ENCODE measurements around the gene MESP1. TPM values are rescaled to one million over a fixed set of nuclear protein-coding genes. Genes with fewer than 3 reads are reported as not detected.

MESP1 gene
- total and polyA plus RNA-seq, 10 of the 15 experiments (the other 5 are each of a cell fraction or from before 2014, with no cell fraction given), result 0.04 to 1.1 (median 0.57) TPM; not detected in 2

DNA sequence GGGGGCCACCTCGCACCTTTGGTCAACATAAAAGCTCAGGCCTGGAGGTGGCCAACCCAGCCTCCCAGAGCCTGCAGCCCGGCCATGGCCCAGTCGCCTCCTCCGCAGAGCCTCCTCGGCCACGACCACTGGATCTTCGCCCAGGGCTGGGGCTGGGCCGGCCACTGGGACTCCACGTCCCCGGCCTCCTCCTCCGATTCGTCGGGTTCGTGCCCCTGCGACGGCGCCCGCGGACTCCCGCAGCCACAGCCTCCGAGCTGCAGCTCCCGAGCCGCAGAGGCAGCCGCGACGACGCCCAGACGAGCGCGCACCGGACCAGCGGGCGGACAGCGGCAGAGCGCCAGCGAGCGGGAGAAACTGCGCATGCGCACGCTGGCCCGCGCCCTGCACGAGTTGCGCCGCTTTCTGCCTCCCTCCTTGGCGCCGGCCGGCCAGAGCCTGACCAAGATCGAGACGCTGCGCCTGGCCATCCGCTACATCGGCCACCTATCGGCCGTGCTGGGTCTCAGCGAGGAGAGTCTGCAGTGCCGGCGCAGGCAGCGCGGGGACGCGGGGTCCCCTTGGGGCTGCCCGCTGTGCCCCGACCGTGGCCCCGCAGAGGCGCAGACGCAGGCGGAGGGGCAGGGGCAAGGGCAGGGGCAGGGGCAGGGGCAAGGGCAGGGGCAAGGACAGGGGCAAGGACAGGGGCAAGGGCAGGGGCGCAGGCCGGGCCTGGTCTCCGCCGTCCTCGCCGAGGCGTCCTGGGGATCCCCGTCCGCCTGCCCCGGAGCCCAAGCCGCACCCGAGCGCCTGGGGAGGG lies 25.4 kb upstream of the MESP1 start, which contains the start of gene MESP2:
Gene MESP2 (plus strand): TSS at position 59 of the 799 bp plus-strand sequence. CDS start 26 bp downstream, at position 85.
- ChIA-PET CTCF (interaction anchor here (0.6 to 7.0 kb wide), 3 partner anchors 15 to 660 kb away, joined by 3 to 40 read pairs (median 9); no protein-coding TSS in a partner anchor), POLR2A (no interaction called here), SMC1A (ENCODE audit: uncharacterized antibody, unreplicated experiment) (no interaction called here), RAD21 (ENCODE audit: unreplicated experiment) (interaction anchor here (1.2 kb wide), 1 partner anchor 26 kb away, joined by 3 read pairs; no protein-coding TSS in a partner anchor)
- Histone ChIP-seq H2AFZ (ENCODE audit: control insufficient read depth, low read depth, low read length) (peak within 1 kb of the TSS; percentile 94), H3K36me3 (ENCODE audit: control insufficient read depth in 2 of 2, insufficient read depth in 2 of 2, low read length in 1 of 2) (no peaks in the 10 kb centered on the region), H3K4me1 (ENCODE audit: control insufficient read depth, insufficient read depth, low read length) (peaks cover 21% of the 10 kb centered on the region), H4K20me1 (ENCODE audit: control insufficient read depth, insufficient read depth) (no peaks in the 10 kb centered on the region), H3K9me3 (replicated peaks; ENCODE audit: control insufficient read depth, insufficient read depth, low read length) (no peaks in the 10 kb centered on the region), H3K4me3 (peak within 1 kb of the TSS; percentile 57; the same call in 1 of the 2 replicates), H3K79me2 (ENCODE audit: control insufficient read depth, insufficient read depth, low read length) (no peaks in the 10 kb centered on the region), H3K9ac (ENCODE audit: control insufficient read depth, insufficient read depth, low read length) (no peak within 1 kb of the TSS; the same call in 1 of the 2 replicates), H3K4me2 (ENCODE audit: control insufficient read depth, insufficient read depth) (peak within 1 kb of the TSS; percentile 92), H3K27ac (ENCODE audit: control insufficient read depth, insufficient read depth) (no peak within 1 kb of the TSS), H3K27me3 (replicated peaks in 1 of 2; ENCODE audit: control insufficient read depth in 2 of 2, insufficient read depth in 2 of 2, low read length in 1 of 2) (no peaks in the 10 kb centered on the region)
- DNase-seq (ENCODE audit: low read depth, low spot score) (no peak), ATAC-seq (peak; percentile 88), FAIRE-seq (peak; percentile 84)
- intact Hi-C loops (cut with micrococcal nuclease; ENCODE audit: unreplicated experiment), result no loop called here
- no TSS peak for BruUV-seq (replicated peaks)
- 16% methylated on average over 70 of the region's 82 CpGs for WGBS (ENCODE audit: insufficient coverage, insufficient replicate concordance, low lambda C conversion rate, missing lambda C conversion rate)
- in situ Hi-C loops (cut with MboI), result no loop called here
- TF ChIP-seq NFXL1 (IDR thresholded peaks at IDR 0.05; ENCODE audit: borderline replicate concordance) (peak; percentile 42; the same call in 1 of the 2 replicates), YBX1 (IDR thresholded peaks at IDR 0.05) (no peak), BHLHE40 (IDR thresholded peaks at IDR 0.05; ENCODE audit: borderline replicate concordance in 1 of 2, low read depth in 2 of 2, low read length in 1 of 2) (peak in 1 of 2 experiments; percentile 67; a peak in 2 of 4 replicates), GATAD2B (conservative IDR thresholded peaks at IDR 0.05; ENCODE audit: low read depth) (no peak), LARP7 (IDR thresholded peaks at IDR 0.05) (peak; percentile 44; the same call in 1 of the 2 replicates), NRF1 (conservative IDR thresholded peaks at IDR 0.05; ENCODE audit: low read depth, low read length) (peak; percentile 51), FOS (IDR thresholded peaks at IDR 0.05; ENCODE audit: borderline replicate concordance, extremely low read depth, insufficient read length) (no peak), MTA2 (IDR thresholded peaks at IDR 0.05; ENCODE audit: low read depth) (no peak), POLR2AphosphoS5 (IDR thresholded peaks at IDR 0.05; ENCODE audit: low read length) (no peak), DPF2 (IDR thresholded peaks at IDR 0.05) (peak; percentile 22; the same call in 1 of the 2 replicates)
- TF ChIP-seq, protein P1, sequence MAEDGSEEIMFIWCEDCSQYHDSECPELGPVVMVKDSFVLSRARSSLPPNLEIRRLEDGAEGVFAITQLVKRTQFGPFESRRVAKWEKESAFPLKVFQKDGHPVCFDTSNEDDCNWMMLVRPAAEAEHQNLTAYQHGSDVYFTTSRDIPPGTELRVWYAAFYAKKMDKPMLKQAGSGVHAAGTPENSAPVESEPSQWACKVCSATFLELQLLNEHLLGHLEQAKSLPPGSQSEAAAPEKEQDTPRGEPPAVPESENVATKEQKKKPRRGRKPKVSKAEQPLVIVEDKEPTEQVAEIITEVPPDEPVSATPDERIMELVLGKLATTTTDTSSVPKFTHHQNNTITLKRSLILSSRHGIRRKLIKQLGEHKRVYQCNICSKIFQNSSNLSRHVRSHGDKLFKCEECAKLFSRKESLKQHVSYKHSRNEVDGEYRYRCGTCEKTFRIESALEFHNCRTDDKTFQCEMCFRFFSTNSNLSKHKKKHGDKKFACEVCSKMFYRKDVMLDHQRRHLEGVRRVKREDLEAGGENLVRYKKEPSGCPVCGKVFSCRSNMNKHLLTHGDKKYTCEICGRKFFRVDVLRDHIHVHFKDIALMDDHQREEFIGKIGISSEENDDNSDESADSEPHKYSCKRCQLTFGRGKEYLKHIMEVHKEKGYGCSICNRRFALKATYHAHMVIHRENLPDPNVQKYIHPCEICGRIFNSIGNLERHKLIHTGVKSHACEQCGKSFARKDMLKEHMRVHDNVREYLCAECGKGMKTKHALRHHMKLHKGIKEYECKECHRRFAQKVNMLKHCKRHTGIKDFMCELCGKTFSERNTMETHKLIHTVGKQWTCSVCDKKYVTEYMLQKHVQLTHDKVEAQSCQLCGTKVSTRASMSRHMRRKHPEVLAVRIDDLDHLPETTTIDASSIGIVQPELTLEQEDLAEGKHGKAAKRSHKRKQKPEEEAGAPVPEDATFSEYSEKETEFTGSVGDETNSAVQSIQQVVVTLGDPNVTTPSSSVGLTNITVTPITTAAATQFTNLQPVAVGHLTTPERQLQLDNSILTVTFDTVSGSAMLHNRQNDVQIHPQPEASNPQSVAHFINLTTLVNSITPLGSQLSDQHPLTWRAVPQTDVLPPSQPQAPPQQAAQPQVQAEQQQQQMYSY (CRISPR knock-in tag; IDR thresholded peaks at IDR 0.05), result no peak
- TF ChIP-seq, protein P2, sequence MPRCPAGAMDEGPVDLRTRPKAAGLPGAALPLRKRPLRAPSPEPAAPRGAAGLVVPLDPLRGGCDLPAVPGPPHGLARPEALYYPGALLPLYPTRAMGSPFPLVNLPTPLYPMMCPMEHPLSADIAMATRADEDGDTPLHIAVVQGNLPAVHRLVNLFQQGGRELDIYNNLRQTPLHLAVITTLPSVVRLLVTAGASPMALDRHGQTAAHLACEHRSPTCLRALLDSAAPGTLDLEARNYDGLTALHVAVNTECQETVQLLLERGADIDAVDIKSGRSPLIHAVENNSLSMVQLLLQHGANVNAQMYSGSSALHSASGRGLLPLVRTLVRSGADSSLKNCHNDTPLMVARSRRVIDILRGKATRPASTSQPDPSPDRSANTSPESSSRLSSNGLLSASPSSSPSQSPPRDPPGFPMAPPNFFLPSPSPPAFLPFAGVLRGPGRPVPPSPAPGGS (IDR thresholded peaks at IDR 0.05; ENCODE audit: borderline replicate concordance, insufficient read depth, low read depth, low read length, poor library complexity, severe bottlenecking), result no peak
- TF ChIP-seq, protein P3, sequence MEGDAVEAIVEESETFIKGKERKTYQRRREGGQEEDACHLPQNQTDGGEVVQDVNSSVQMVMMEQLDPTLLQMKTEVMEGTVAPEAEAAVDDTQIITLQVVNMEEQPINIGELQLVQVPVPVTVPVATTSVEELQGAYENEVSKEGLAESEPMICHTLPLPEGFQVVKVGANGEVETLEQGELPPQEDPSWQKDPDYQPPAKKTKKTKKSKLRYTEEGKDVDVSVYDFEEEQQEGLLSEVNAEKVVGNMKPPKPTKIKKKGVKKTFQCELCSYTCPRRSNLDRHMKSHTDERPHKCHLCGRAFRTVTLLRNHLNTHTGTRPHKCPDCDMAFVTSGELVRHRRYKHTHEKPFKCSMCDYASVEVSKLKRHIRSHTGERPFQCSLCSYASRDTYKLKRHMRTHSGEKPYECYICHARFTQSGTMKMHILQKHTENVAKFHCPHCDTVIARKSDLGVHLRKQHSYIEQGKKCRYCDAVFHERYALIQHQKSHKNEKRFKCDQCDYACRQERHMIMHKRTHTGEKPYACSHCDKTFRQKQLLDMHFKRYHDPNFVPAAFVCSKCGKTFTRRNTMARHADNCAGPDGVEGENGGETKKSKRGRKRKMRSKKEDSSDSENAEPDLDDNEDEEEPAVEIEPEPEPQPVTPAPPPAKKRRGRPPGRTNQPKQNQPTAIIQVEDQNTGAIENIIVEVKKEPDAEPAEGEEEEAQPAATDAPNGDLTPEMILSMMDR (IDR thresholded peaks at IDR 0.05 in 2 of 3, conservative IDR thresholded peaks at IDR 0.05 in 1 of 3; ENCODE audit: control insufficient read depth in 2 of 3, extremely low read depth in 1 of 3, insufficient read depth in 1 of 3, low read depth in 3 of 3, low read length in 3 of 3), result peak; percentile 8 to 33 (median 12); a peak in 3 of 6 replicates

Data from GM12878 (cell line).